ENCODE results near the gene MED22.

MED22 gene

GRCh38 chr9:133362359-133363044 lies 14.6 kb upstream of the MED22 start:
- no peak overlapping the region for H3K4me2 ChIP-seq (ENCODE audit: low read length)
- H3K36me3 ChIP-seq (ENCODE audit: insufficient read depth, low read length), result peaks cover 82% of the 10 kb centered on the region
- H3K27me3 ChIP-seq (ENCODE audit: control insufficient read depth, insufficient read depth, low read length), result no peaks in the 10 kb centered on the region
- peaks cover 24% of the 10 kb centered on the region for H3K4me1 ChIP-seq (ENCODE audit: control insufficient read depth, insufficient read depth, low read length)
- H3K9me3 ChIP-seq (replicated peaks; ENCODE audit: low read length), result no peaks in the 10 kb centered on the region
- H3K4me3 ChIP-seq (ENCODE audit: low read length), result no peak overlapping the region
- H3K9ac ChIP-seq (ENCODE audit: low read depth, low read length), result no peak overlapping the region

GRCh38 chr9:133361507-133362092 lies 13.7 kb upstream of the MED22 start:
- peaks cover 74% of the 10 kb centered on the region for H3K36me3 ChIP-seq (ENCODE audit: insufficient read depth, low read length)
- H3K27me3 ChIP-seq (ENCODE audit: control insufficient read depth, insufficient read depth, low read length), result no peaks in the 10 kb centered on the region
- no peak overlapping the region for H3K4me2 ChIP-seq (ENCODE audit: low read length)
- no peak overlapping the region for H3K9ac ChIP-seq (ENCODE audit: low read depth, low read length)
- no peak overlapping the region for H3K4me3 ChIP-seq (ENCODE audit: low read length)
- H3K4me1 ChIP-seq (ENCODE audit: control insufficient read depth, insufficient read depth, low read length), result peaks cover 26% of the 10 kb centered on the region
- H3K9me3 ChIP-seq (replicated peaks; ENCODE audit: low read length), result no peaks in the 10 kb centered on the region

- Histone ChIP-seq H3K9me3 (replicated peaks; ENCODE audit: low read length) (no peaks in the 10 kb centered on the region), H3K4me1 (ENCODE audit: control insufficient read depth, insufficient read depth, low read length) (peaks cover 26% of the 10 kb centered on the region), H3K36me3 (ENCODE audit: insufficient read depth, low read length) (peaks cover 65% of the 10 kb centered on the region), H3K9ac (ENCODE audit: low read depth, low read length) (peak overlapping the region; percentile 15), H3K4me3 (ENCODE audit: low read length) (no peak overlapping the region), H3K4me2 (ENCODE audit: low read length) (peak overlapping the region; percentile 8), H3K27me3 (ENCODE audit: control insufficient read depth, insufficient read depth, low read length) (no peaks in the 10 kb centered on the region)
Observed at GRCh38 chr9:133360400-133361393, 12.8 kb upstream of the MED22 start.

- Histone ChIP-seq H3K4me3 (ENCODE audit: low read length) (no peak overlapping the region), H3K9ac (ENCODE audit: low read depth, low read length) (no peak overlapping the region), H3K36me3 (ENCODE audit: insufficient read depth, low read length) (peaks cover 54% of the 10 kb centered on the region), H3K27me3 (ENCODE audit: control insufficient read depth, insufficient read depth, low read length) (no peaks in the 10 kb centered on the region), H3K9me3 (replicated peaks; ENCODE audit: low read length) (no peaks in the 10 kb centered on the region), H3K4me2 (ENCODE audit: low read length) (no peak overlapping the region), H3K4me1 (ENCODE audit: control insufficient read depth, insufficient read depth, low read length) (peaks cover 35% of the 10 kb centered on the region)
Observed at GRCh38 chr9:133359399-133360175, 11.7 kb upstream of the MED22 start.

- Histone ChIP-seq H3K9me3 (replicated peaks; ENCODE audit: low read length) (no peaks in the 10 kb centered on the region), H3K4me1 (ENCODE audit: control insufficient read depth, insufficient read depth, low read length) (peaks cover 35% of the 10 kb centered on the region), H3K36me3 (ENCODE audit: insufficient read depth, low read length) (peaks cover 45% of the 10 kb centered on the region), H3K4me2 (ENCODE audit: low read length) (peak overlapping the region; percentile 82), H3K27me3 (ENCODE audit: control insufficient read depth, insufficient read depth, low read length) (no peaks in the 10 kb centered on the region), H3K4me3 (ENCODE audit: low read length) (no peak overlapping the region), H3K9ac (ENCODE audit: low read depth, low read length) (no peak overlapping the region)
Observed at GRCh38 chr9:133357656-133358055, 9.7 kb upstream of the MED22 start.

- H3K36me3 ChIP-seq (ENCODE audit: insufficient read depth, low read length), result peaks cover 45% of the 10 kb centered on the region
- no peaks in the 10 kb centered on the region for H3K27me3 ChIP-seq (ENCODE audit: control insufficient read depth, insufficient read depth, low read length)
- H3K9ac ChIP-seq (ENCODE audit: low read depth, low read length), result peak within 1 kb of the TSS; percentile 88
- peaks cover 35% of the 10 kb centered on the region for H3K4me1 ChIP-seq (ENCODE audit: control insufficient read depth, insufficient read depth, low read length)
- no peaks in the 10 kb centered on the region for H3K9me3 ChIP-seq (replicated peaks; ENCODE audit: low read length)
- H3K4me3 ChIP-seq (ENCODE audit: low read length), result peak within 1 kb of the TSS; percentile 90
- H3K4me2 ChIP-seq (ENCODE audit: low read length), result peak within 1 kb of the TSS; percentile 96
Observed at GRCh38 chr9:133356391-133357091, 8.6 kb upstream of the MED22 start, which contains the start of the genes SURF1 and SURF2. Gene SURF1 (minus strand): TSS chr9:133356487. CDS start chr9:133356453, 34 bp downstream. Gene SURF2 (plus strand): TSS chr9:133356550. CDS start chr9:133356593, 43 bp downstream.

- Histone ChIP-seq H3K4me2 (ENCODE audit: low read length) (peak overlapping the region; percentile 96), H3K4me3 (ENCODE audit: low read length) (peak overlapping the region; percentile 90), H3K9me3 (replicated peaks; ENCODE audit: low read length) (no peaks in the 10 kb centered on the region), H3K4me1 (ENCODE audit: control insufficient read depth, insufficient read depth, low read length) (peaks cover 32% of the 10 kb centered on the region), H3K36me3 (ENCODE audit: insufficient read depth, low read length) (peaks cover 45% of the 10 kb centered on the region), H3K9ac (ENCODE audit: low read depth, low read length) (peak overlapping the region; percentile 88), H3K27me3 (ENCODE audit: control insufficient read depth, insufficient read depth, low read length) (no peaks in the 10 kb centered on the region)
Observed at GRCh38 chr9:133355881-133356357, 8.0 kb upstream of the MED22 start.

- peak overlapping the region; percentile 27 for H3K4me2 ChIP-seq (ENCODE audit: low read length)
- H3K4me3 ChIP-seq (ENCODE audit: low read length), result no peak overlapping the region
- H3K9ac ChIP-seq (ENCODE audit: low read depth, low read length), result no peak overlapping the region
- H3K27me3 ChIP-seq (ENCODE audit: control insufficient read depth, insufficient read depth, low read length), result no peaks in the 10 kb centered on the region
- no peaks in the 10 kb centered on the region for H3K9me3 ChIP-seq (replicated peaks; ENCODE audit: low read length)
- H3K4me1 ChIP-seq (ENCODE audit: control insufficient read depth, insufficient read depth, low read length), result peaks cover 26% of the 10 kb centered on the region
- H3K36me3 ChIP-seq (ENCODE audit: insufficient read depth, low read length), result peaks cover 45% of the 10 kb centered on the region
Observed at GRCh38 chr9:133354766-133355165, 6.8 kb upstream of the MED22 start.

GRCh38 chr9:133353548-133353947 lies 5.6 kb upstream of the MED22 start:
- Histone ChIP-seq H3K9me3 (replicated peaks; ENCODE audit: low read length) (no peaks in the 10 kb centered on the region), H3K9ac (ENCODE audit: low read depth, low read length) (no peak overlapping the region), H3K4me2 (ENCODE audit: low read length) (no peak overlapping the region), H3K4me3 (ENCODE audit: low read length) (no peak overlapping the region), H3K36me3 (ENCODE audit: insufficient read depth, low read length) (peaks cover 52% of the 10 kb centered on the region), H3K4me1 (ENCODE audit: control insufficient read depth, insufficient read depth, low read length) (peaks cover 30% of the 10 kb centered on the region), H3K27me3 (ENCODE audit: control insufficient read depth, insufficient read depth, low read length) (no peaks in the 10 kb centered on the region)

GRCh38 chr9:133352635-133353340 lies 4.9 kb upstream of the MED22 start:
- Histone ChIP-seq H3K4me1 (ENCODE audit: control insufficient read depth, insufficient read depth, low read length) (peaks cover 30% of the 10 kb centered on the region), H3K36me3 (ENCODE audit: insufficient read depth, low read length) (peaks cover 56% of the 10 kb centered on the region)

More at GRCh38 chr9:133352635-133353340, 4.9 kb upstream of the MED22 start:
- Histone ChIP-seq H3K9me3 (replicated peaks; ENCODE audit: low read length) (no peaks in the 10 kb centered on the region), H3K4me3 (ENCODE audit: low read length) (no peak overlapping the region), H3K27me3 (ENCODE audit: control insufficient read depth, insufficient read depth, low read length) (no peaks in the 10 kb centered on the region), H3K9ac (ENCODE audit: low read depth, low read length) (no peak overlapping the region), H3K4me2 (ENCODE audit: low read length) (no peak overlapping the region)
